ENCODE data around the gene LBP.

LBP gene

GRCh38 chr20:38334016-38334415 is 12.3 kb upstream of the LBP start:
- H2AFZ ChIP-seq (ENCODE audit: low read length): no peak overlapping the region
- no peak for TF ChIP-seq EZH2phosphoT487 (IDR thresholded peaks at IDR 0.05; ENCODE audit: low read length)
- TF ChIP-seq, protein P1, sequence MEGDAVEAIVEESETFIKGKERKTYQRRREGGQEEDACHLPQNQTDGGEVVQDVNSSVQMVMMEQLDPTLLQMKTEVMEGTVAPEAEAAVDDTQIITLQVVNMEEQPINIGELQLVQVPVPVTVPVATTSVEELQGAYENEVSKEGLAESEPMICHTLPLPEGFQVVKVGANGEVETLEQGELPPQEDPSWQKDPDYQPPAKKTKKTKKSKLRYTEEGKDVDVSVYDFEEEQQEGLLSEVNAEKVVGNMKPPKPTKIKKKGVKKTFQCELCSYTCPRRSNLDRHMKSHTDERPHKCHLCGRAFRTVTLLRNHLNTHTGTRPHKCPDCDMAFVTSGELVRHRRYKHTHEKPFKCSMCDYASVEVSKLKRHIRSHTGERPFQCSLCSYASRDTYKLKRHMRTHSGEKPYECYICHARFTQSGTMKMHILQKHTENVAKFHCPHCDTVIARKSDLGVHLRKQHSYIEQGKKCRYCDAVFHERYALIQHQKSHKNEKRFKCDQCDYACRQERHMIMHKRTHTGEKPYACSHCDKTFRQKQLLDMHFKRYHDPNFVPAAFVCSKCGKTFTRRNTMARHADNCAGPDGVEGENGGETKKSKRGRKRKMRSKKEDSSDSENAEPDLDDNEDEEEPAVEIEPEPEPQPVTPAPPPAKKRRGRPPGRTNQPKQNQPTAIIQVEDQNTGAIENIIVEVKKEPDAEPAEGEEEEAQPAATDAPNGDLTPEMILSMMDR (IDR thresholded peaks at IDR 0.05; ENCODE audit: low read length): no peak
- TF ChIP-seq EZH2 (optimal IDR thresholded peaks at IDR 0.05; ENCODE audit: low read depth, low read length): no peak
- H3K9me3 ChIP-seq (replicated peaks; ENCODE audit: insufficient read depth, low read length): no peaks in the 10 kb centered on the region
- H3K4me3 ChIP-seq (ENCODE audit: low read length): no peak overlapping the region
- H3K4me2 ChIP-seq (ENCODE audit: low read depth, low read length): no peak overlapping the region
- no peaks in the 10 kb centered on the region for H3F3A ChIP-seq (ENCODE audit: insufficient read depth, low read length)
- no peak for DNase-seq
- no peaks in the 10 kb centered on the region for H3K4me1 ChIP-seq (ENCODE audit: low read length)
- H3K79me2 ChIP-seq (ENCODE audit: low read length): no peaks in the 10 kb centered on the region
- no peaks in the 10 kb centered on the region for H4K20me1 ChIP-seq (ENCODE audit: insufficient read depth, low read length)
- no peaks in the 10 kb centered on the region for H3K9me2 ChIP-seq (replicated peaks; ENCODE audit: insufficient read depth, low read length)
- no peaks in the 10 kb centered on the region for H3K36me3 ChIP-seq (replicated peaks; ENCODE audit: insufficient read depth, low read length)
- no peak overlapping the region for H3K27ac ChIP-seq (ENCODE audit: low read length)
- H3K27me3 ChIP-seq (replicated peaks; ENCODE audit: insufficient read depth, low read length): no peaks in the 10 kb centered on the region
- no peak overlapping the region for H3K9ac ChIP-seq (ENCODE audit: low read length)

GRCh38 chr20:38336726-38337125 is 9.6 kb upstream of the LBP start:
- no peak for TF ChIP-seq EZH2phosphoT487 (IDR thresholded peaks at IDR 0.05; ENCODE audit: low read length)
- TF ChIP-seq, protein P1 (IDR thresholded peaks at IDR 0.05; ENCODE audit: low read length): no peak
- no peak for TF ChIP-seq EZH2 (optimal IDR thresholded peaks at IDR 0.05; ENCODE audit: low read depth, low read length)
- no peak overlapping the region for H3K27ac ChIP-seq (ENCODE audit: low read length)
- H3K27me3 ChIP-seq (replicated peaks; ENCODE audit: insufficient read depth, low read length): no peaks in the 10 kb centered on the region
- no peak overlapping the region for H3K4me3 ChIP-seq (ENCODE audit: low read length)
- H3K9me3 ChIP-seq (replicated peaks; ENCODE audit: insufficient read depth, low read length): no peaks in the 10 kb centered on the region
- H3K4me1 ChIP-seq (ENCODE audit: low read length): no peaks in the 10 kb centered on the region
- no peaks in the 10 kb centered on the region for H3K79me2 ChIP-seq (ENCODE audit: low read length)
- no peaks in the 10 kb centered on the region for H4K20me1 ChIP-seq (ENCODE audit: insufficient read depth, low read length)
- H3K36me3 ChIP-seq (replicated peaks; ENCODE audit: insufficient read depth, low read length): no peaks in the 10 kb centered on the region
- H3K9ac ChIP-seq (ENCODE audit: low read length): no peak overlapping the region
- H3K4me2 ChIP-seq (ENCODE audit: low read depth, low read length): no peak overlapping the region
- no peak for DNase-seq
- H3K9me2 ChIP-seq (replicated peaks; ENCODE audit: insufficient read depth, low read length): no peaks in the 10 kb centered on the region
- H3F3A ChIP-seq (ENCODE audit: insufficient read depth, low read length): no peaks in the 10 kb centered on the region
- no peak overlapping the region for H2AFZ ChIP-seq (ENCODE audit: low read length)

DNA sequence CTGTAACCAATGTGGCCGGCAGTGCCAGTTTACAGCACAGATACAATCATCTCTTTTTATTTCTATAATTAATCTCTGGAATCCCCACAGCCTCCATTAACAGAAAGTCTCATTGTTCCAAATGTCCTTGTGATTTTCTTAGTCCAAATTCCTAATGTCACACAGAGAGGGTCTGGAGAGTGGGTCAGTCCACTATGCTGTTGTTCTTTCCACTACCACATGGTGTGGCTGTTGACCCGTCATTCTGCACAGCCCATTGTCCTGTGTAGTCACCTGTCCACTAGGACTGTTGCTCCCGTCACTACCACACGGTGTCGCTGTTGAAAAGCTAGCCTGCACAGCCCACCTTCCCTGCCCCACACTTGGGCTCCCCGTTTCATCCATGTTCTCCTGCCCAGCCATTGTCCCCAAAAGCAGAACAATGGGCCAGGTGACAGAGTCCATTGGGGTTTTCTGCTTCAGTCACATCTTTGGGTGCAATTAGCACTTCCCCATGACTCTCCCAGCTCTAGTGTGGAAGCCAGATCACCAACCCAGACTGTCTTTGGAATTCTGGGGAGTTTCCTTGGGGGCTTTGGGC is 8.6 kb upstream of the LBP start:
- no peaks in the 10 kb centered on the region for H3K9me3 ChIP-seq (replicated peaks; ENCODE audit: insufficient read depth, low read length)
- no peaks in the 10 kb centered on the region for H3K27me3 ChIP-seq (replicated peaks; ENCODE audit: insufficient read depth, low read length)
- no peak overlapping the region for H3K9ac ChIP-seq (ENCODE audit: low read length)
- no peaks in the 10 kb centered on the region for H3F3A ChIP-seq (ENCODE audit: insufficient read depth, low read length)
- no peaks in the 10 kb centered on the region for H3K36me3 ChIP-seq (replicated peaks; ENCODE audit: insufficient read depth, low read length)
- no peaks in the 10 kb centered on the region for H3K4me1 ChIP-seq (ENCODE audit: low read length)
- H3K79me2 ChIP-seq (ENCODE audit: low read length): no peaks in the 10 kb centered on the region
- no peak overlapping the region for H3K4me3 ChIP-seq (ENCODE audit: low read length)
- TF ChIP-seq, protein P1 (IDR thresholded peaks at IDR 0.05; ENCODE audit: low read length): peak; percentile 45
- no peak for TF ChIP-seq EZH2 (optimal IDR thresholded peaks at IDR 0.05; ENCODE audit: low read depth, low read length)
- H3K4me2 ChIP-seq (ENCODE audit: low read depth, low read length): no peak overlapping the region
- no peaks in the 10 kb centered on the region for H4K20me1 ChIP-seq (ENCODE audit: insufficient read depth, low read length)
- H3K9me2 ChIP-seq (replicated peaks; ENCODE audit: insufficient read depth, low read length): no peaks in the 10 kb centered on the region
- no peak overlapping the region for H2AFZ ChIP-seq (ENCODE audit: low read length)
- H3K27ac ChIP-seq (ENCODE audit: low read length): no peak overlapping the region
- DNase-seq: no peak

Measured in MM.1S (cell line).